ENCODE results near the gene CPT1A.
"Not testable (repeated sequence)": the region's sequence is repeated elsewhere in the genome, so short reads cannot be mapped to it uniquely, and the experiment has no call there.

Gene CPT1A

DNA sequence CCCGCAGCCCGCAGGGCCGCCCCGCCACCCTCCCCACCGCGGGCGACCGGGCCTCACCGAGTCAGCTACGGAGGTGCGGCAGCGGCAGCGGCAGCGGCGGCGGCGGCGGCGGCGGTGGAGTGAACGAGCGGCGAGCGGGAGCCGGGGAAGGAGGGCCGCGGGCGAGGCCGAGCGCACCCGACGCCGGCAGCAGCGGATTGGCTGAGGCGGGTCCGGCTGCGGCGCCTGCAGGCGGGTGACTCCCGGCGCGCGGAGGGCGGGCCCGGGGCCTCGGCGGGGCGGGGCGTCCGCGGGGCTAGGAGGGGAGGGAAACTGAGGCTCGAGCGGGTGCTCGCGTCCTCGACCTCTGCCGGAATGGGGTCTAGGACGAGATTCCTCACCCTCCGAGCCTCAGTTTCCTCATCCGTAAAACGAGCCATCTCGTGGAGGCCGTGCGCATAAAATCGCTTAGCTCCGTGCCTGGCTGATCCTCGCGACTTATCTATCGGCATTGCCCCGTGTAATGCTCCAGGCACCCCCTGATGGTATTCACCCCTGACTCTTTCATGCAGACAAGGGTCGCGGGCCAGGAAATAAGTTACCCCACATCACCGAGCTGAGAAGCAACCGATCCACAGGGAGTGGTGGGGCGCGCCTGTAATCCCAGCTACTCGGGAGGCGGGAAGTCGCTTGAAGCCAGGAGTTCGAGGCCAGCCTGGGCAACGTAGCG, at the start of gene CPT1A:
TSS of gene CPT1A (minus strand) at position 199 of the 709 bp plus-strand sequence. CDS start 26,442 bp downstream, outside the sequence.
- DNase-seq = peak; percentile 67 to 78

DNA sequence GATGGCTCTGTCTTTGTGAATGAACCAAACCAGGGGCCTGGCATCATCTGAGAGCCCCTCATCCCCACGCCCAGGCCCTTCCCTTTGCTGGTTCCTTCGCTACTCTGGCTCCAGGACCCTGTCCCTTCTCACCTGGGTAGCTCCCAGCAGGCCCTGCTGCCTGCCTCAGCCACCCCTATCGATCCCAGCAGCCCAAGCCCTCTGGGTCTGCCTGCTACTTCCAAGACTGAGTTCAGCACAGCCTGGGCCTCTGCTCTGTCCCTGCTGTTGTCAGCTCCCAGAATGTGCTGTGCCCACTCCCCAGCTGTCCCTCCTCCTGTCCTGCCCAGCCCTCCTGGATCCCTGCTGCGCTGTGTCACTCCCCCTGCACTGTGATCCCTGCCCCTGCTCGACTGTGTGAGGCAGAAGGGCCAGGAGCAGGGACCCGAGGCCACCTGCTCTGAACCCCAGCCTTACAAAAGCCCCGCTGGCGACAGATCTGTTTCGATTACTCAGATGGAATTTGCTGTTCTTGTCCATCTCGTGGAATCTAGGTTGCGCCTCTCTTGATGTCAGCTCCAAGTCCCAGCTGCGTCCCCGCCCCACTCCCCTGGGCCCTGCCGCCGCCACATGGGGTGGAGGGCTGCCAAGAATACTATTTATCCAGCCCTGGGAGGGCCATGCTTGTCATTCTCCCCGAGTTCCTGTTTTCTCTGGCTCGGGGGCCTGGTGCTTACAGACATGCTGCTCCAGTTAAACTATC, 48.9 kb upstream of the CPT1A start:
- no peak for DNase-seq

DNA sequence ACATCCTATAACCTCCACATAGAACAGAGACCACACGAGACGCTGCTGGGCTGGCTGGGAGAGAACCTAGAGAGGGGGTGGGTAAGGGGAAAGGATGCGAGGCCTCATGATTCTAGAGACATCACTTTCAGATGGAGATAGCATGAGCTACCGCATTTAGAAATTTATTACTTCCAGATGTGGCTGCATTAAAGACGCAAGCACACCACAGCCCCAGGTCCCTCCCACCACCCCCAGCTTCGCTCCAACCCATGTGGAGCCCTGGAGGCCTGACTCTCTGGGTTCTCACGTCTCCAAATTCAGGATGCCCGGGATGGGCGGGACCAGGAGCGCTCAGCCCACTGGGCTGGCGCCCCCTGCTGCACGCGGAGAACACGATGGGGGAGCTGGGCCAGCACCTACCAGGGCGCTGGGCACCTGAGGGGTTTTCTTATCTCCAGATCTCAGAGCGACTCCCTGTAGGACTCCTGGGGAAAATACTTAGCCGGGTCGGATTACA, 48.3 kb upstream of the CPT1A start:
- no peak for DNase-seq

DNA sequence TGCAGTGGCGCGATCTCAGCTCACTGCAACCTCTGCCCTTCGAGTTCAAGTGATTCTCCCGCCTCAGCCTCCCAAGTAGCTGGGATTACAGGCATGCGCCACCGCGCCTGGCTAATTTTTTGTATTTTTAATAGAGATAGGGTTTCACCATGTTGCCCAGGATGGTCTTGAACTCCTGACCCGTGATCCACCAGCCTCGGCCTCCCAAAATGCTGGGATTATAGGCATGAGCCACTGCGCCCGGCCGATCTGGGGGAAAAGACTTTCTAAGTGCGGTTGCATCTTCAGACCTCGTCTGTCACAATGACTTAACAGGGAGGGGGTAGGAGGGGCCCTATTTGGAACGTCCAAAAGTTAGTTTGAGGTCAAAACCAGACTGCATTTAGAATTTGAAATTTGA, 43.1 kb upstream of the CPT1A start:
- not testable (repeated sequence) for DNase-seq

DNA sequence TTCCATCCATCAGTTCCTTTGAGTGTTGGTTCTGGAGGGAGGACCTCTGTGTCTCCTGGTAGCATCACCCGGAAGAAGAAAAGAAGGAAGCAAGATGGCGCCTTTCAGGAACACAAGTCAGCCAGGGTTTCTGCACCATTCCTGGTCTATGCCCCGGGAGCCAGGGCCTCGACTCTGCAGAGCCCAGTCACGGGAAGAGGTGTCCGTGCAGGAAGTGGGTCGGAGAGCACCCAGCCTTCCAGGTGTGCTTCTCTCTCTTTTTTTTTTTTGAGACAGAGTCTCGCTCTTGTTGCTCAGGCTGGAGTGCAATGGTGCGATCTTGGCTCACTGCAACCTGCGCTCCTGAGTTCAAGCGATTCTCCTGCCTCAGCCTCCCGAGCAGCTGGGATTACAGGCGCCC, 40.7 kb upstream of the CPT1A start:
- no peak for DNase-seq

DNA sequence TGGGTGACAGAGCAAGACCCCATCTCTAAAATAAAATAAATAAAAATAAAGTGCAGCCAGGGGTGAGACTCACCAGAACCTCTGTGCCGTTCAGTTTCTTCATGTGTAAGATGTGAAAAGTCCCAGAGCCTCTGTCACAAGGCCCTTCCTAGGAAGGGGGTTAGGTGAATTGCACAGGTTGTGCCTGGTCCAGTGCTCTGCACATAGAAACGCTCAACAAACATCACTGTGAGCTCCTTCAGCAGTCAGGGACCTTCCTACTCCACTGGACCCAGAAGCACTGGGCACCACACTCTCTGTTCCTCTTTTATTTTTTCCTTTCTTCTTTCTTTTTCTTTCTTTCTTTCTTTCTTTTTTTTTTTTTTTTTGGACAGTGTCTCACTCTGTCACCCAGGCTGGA, 39.6 kb upstream of the CPT1A start:
- no peak for DNase-seq

DNA sequence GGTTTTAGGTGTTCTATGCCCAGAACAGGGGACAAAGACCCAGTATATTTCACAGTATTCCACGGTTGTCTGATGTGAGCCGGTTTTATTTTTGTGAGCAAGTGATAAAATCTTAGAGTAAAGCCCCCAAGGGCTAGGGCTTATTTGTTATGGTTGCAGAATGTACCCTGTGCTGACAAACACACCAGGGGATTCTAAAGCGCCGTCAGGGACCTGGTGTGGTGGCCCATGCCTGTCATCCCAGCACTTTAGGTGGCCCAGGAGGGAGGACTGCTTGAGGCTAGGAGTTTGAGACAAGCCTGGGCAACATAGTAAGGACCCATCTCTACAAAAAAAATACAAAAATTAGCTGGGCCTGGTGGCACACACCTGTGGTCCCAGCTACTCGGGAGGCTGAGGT, 39.1 kb upstream of the CPT1A start:
- no peak for DNase-seq

DNA sequence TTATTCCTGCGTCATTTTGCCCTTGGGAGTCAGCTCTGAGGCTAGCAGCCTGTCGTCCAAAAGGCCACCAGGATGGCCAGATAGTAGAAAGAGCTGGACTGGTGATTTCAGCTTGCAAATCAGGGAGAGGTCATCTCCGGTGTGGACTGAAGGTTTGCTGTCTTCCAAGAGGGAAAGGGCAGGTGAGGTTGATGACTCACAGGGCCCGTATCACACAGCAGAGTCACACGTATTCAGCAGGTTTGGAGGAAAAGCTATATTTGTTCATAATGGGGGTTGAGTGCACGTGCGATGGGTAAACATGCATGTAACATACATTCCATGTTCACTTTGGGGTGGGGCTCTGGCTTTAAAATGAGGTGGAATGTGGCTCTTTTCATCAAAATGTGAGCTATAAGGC, 36.3 kb upstream of the CPT1A start:
- no peak for DNase-seq

DNA sequence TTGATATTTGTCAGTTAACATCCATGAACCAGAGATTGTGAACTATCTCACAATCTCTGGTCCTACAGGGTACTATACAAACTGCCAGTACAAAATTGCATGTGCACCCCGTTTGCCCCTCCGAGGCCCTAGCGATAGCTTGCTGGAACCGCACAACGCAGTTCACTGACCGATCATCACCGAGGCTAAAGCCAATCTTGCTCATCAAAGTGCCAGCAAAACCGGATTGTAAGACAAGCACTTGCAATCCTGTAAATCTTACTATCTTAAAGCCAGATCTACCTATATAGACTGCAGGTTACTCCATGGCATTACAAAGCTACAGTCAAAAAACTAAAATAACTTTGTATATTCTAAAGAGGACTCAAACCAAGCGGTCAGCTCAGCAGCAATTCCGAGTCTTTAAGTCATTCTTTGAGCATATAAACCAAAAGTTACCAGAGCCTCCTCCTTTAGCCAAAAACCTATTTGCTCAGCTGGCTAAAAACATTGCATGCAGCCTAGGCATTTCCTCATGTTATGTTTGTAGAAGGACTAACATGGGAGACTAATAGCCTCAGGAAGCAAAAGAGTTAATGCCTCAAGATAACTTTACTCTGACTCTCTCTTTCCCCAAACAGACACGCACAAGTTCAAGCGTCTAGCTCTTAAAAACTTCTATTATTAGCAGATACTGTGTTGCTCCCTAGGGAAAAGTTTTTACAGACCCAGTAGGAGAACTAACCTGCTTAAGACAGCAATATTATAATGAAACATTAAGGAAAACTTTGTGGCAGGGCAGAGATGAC, 30.7 kb upstream of the CPT1A start:
- no peak for DNase-seq

DNA sequence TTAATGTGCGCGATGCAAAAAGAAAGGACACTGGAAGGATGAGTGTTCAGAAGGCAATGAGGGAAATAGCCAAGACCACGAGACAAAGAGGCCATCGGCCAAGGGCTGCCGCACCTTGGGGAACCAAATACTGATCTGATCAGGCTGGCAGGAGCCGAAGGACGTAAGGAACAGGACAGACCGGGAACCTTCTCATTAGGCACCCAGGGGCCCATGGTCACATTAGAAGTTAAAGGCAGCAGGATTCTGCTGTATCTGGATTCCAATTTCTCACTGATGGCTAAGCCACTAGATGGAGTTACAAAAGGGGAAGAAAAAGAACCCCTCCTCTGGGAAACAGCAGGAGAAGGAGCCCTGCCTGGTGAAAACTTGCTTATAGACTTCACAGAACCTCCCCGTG, 28.8 kb upstream of the CPT1A start:
- no peak for DNase-seq

DNA sequence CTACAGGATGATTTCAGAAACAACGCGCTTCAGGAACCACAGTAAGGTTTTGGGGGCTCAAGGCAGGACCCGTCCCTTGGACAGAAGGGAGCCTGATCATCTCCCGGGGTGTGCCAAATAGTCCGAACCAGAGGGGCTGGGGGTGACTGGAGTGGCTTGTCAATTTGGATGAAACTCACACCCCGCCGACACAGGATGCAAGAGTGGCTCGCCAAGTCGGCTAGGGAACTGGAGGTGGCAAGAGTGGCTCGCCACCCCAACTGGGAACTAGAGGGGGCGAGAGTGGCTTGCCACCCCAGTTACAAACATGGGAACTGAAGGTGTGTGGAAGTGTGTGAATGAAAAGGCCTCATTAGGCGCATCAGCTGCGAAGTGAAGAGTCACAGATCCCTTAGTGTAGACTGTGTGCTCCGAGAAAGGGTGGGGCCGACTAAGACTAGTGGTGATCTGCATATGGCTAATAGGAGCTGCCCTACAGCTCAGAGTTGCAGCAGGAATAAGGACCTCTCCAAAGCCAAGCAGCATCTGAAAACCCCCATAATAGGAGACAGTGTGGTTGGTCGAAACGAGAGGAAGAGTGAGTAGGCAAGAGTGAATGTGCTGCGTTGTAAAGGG, 26.6 kb upstream of the CPT1A start:
- no peak for DNase-seq

DNA sequence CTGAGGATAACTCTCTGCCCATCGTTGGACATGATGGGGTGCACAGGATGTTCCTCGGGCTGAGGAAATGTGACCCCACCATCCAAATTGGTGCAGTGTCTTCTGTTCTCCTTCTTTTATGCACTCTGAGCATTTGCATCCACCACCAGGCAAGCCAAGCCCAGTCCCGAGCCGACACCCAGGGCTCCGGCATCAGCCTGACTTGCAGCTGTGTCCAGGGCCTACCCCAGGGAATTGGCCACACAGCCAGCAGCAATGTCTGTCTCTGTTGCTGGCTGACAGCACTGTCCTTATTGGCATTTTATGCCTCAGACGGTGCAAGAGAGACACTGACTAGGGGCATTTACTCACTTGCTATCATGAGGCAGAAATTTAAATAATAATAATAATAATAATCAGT, 25.4 kb upstream of the CPT1A start:
- no peak for DNase-seq

DNA sequence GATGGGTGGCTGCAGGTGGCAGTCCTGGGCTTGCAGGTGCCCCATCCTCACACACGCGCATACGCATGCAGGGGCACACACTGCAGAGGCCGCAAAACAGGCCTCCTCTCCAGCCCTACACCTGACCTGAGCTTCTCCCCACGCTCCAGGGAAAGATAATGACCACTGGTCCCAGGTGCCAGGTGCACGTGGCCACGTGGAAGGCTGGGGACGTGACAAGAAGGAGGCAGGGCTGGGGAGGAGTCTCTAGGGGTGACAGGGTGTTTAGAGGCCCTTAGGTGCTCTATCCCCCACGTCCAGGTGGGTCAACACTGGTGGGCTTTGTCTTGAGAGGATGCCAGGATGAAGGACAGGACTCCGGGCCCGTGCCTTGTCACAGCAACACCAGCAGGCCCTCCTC, 23.5 kb upstream of the CPT1A start:
- no peak for DNase-seq

DNA sequence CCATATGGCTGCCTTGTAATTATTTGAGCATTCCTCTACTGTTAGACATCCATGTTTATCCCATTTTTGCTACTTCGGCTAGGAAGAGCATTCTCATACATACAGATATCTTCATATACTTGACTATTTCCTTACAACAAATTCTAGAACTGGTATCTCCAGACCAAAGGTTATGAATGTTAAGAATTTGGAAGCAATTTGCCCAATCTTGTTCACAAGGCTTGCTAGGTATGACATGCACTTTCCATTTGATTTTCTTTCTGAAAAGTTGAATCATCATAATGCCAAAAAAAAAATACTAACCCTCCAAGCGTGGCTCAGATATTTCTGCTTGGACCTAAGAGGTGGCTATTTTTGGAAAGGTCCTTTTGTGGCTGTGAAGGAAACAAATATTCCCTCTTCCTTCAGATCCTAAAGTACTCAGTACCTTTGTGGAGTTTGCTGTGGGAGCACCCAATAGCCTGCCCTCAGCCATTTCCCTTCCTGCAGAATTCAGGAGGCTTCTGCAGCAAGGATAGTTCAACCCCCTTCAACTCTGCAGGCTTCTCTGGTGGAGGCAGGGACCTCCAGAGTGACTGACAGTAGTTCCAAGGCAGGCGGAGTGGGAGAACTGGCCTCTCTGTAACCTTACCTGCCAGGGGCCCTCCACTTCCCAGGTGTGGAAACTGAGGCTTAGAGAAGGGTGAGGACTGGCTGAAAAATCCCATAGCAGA, 22.0 kb upstream of the CPT1A start:
- no peak for DNase-seq

DNA sequence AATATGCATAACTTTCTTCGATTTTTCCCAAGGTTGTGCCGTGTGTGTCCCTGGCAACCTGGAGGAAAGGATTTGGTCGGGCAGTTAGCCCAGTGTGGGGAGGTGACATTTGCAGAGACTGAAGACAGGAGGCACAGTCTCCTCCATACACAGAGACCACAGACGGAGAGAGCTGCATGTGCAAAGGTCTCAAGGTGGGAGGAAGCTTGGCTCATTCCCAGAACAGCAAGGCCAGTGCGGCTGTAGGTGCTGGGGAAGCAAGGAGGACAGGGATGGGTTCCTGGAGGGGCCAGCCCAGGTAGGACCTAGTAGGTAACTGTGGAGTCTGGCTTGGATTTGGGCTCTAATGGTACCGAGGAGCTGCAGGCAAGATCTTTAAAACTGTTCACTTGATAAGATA, 20.7 kb upstream of the CPT1A start:
- no peak for DNase-seq

DNA sequence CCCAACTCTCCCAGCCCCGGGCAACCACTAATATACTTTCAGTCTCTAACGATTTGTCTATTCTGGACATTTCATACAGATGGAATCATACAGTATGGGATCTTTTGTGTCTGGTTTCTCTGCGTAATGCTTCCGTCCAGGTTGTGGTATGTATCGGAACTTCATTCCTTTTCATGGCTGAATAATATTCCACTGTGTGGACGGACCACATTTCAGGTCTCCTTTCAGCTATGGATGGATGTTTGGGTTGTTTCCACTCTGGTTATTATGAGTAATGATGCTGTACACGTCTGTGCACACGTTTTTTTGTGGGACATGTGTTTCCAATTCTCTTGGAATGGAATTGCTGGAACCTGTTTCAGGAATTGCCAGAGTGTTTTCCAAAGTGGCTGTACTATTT, 17.4 kb upstream of the CPT1A start:
- DNase-seq = no peak

DNA sequence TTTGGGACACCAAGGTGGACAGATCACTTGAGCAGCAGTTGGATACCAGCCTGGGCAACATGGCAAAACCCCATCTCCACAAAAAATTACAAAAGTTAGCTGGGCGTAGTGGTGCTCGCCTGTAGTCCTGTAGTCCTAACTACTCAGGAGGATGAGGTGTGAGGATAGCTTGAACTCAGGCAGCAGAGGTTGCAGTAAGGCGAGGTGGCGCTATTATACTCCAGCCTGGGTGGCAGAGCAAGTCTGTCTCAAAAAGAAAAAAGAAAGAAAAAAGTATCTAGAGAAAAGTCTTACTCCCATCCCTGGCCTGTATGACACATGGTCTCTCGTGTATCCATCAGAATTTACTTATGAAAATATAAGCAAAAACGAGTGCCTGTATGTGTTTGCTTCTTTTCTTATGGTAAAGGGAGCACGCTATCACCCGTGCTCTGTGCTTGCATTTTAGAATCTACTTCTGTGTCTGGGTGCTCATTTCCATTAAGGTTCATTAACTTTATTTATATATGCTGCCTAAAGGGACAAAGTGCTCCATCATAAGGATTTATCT, 15.4 kb upstream of the CPT1A start:
- DNase-seq = no peak

DNA sequence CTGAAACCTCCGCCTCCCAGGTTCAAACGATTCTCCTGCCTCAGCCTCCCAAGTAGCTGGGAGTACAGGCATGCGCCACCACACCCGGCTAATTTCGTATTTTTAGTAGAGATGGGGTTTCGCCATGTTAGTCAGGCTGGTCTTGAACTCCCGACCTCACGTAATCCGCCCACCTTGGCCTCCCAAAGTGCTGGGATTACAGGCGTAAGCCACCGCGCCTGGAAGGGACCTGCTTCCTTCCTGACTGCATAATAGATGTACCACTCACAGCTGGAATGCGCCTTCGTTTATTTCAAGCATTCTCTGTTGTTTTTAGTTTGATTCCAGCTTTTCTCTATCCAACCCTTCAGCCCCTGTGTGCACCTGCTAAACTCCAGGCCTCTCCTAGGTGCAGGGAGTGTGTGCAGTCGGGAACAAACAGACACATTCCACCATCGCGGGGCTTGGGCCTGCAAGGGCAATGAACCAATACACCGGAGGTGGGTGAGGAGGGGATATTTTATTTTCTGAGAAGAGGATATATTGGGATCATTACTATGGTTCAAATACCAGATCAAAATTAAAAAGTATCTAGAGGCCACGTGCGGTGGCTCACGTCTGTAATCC, 14.8 kb upstream of the CPT1A start:
- not testable (repeated sequence) for DNase-seq

DNA sequence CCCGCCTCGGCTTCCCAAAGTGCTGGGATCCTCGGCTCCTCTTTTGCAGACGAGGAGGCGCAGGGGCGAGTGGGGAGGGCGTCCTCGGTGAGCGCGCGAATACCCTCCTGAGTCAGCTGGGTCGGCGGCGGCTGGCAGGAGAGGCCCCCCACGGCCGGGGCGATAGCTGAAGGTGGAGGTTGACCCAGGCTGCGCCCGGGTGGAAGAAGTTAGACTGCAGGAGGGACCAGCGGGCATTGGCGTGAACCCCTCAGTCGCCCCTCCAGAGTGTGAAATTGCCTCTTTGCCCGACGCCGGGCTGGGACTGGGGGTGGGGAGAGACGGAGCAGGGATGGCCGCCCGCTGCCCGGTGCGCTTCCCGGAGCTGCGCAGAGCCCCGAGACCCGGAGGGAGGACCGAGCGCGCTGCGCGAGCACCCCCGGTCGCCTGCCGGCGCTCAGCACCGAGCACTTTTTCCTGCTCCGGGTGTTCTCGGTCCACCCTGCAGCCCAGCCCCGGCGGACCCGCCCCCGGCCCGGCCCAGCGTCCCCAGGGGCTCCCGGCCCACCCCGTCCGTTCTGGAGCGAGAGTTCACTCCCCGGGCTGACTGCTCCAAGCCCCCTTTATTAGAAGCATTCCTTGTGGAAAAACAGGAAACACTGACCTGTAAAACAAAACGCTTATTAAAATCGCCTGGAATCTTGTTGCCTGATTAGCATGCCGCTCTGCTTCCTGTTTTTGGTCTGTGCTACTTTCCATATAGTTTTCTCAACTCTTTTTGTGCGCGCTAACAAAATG, 13.7 kb upstream of the CPT1A start:
- DNase-seq = peak; percentile 29 to 44

DNA sequence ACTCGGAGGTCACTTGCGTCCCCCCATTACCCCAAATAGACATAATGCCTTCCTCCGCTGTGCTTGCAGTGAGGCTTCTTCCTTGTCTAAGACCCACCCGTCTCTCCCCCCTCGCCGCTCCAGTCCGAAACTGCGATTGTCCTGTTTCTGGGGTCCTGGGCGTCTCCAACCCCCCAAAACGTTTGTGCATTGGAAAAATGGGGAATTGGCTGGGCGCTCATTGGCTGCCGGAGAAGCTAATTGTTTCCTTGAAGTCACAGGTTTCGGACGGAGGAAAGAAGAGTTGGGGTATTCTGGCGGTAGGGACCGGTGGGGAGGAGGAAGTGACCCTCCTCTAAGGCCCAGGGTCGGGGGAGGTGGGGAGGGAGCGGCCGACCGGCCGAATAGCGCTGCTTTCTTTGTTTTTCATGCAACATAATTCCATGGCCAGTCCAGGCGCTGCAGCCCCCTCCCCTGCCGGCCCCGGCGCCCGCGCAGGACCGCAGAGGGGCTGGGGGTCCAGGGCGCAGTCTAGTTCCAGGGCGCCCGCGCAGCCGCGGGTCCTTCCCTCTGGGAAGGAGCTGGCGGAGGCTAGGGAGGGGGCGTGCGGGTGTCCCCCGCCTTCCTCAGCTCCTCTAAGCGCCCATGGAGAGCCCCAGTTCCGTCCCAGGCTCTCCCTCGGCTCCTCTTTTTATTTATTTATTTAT, 12.7 kb upstream of the CPT1A start:
- DNase-seq = no peak

All from CD4-positive, alpha-beta T cell treated with Interferon alpha-2 for 1 hour (primary cell).